Measurements from ENCODE around the gene ZNF619. TPM values are rescaled to one million over a fixed set of nuclear protein-coding genes. Genes with fewer than 3 reads are reported as not detected.

ZNF619 gene
- total and polyA plus RNA-seq, 9 of the 15 experiments (the other 6 are each of a cell fraction or from before 2014, with no cell fraction given): 1.3 to 9.1 (median 6.3) TPM

DNA sequence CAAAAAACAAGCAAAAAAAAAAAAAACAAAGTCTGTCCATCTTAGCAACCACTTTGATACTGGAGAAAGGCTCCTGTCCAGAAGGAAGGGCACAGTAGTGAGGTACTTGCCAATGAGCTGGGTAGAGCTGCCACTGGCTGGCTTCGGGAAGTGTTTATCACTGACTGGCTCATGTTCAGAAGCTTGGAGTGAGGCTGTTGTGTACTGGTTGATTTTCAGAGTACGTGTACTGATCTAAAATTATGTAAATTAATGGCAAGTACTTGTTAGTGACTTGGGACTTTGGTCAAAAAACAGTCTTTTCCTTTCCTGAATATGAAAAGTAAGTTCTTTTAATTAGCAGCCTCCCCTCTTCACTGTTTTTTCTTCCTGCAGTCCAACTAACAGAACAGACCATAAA, 46.9 kb downstream of the ZNF619 start:
- Histone ChIP-seq H3K79me2 (ENCODE audit: control insufficient read depth, insufficient read depth, low read length) (peaks cover 25% of the 10 kb centered on the region), H3K9me1 (ENCODE audit: control insufficient read depth, insufficient read depth, low read length) (no peaks in the 10 kb centered on the region), H3K4me3 (peak overlapping the region; percentile 87; the same call in 1 of the 2 replicates), H3K9me3 (replicated peaks; ENCODE audit: control insufficient read depth, insufficient read depth, low read depth, low read length) (no peaks in the 10 kb centered on the region), H4K20me1 (replicated peaks; ENCODE audit: control insufficient read depth, insufficient read depth, low read length) (no peaks in the 10 kb centered on the region), H2AFZ (ENCODE audit: low read depth, low read length) (peak overlapping the region; percentile 92), H3K9ac (ENCODE audit: insufficient read depth in 1 of 2, low read depth in 2 of 2, low read length in 2 of 2) (peak overlapping the region in 1 of 2 experiments; percentile 92; a peak in 1 of 4 replicates), H3K4me2 (ENCODE audit: insufficient read depth, low read length) (peak overlapping the region; percentile 90; the same call in 1 of the 2 replicates), H3K27me3 (ENCODE audit: control insufficient read depth in 2 of 2, insufficient read depth in 2 of 2, low read length in 2 of 2) (no peaks in the 10 kb centered on the region), H3K36me3 (ENCODE audit: control insufficient read depth, insufficient read depth, low read length) (peaks cover 23% of the 10 kb centered on the region; the same call in 2 of the 3 replicates), H3K4me1 (replicated peaks in 1 of 2; ENCODE audit: control insufficient read depth in 2 of 2, insufficient read depth in 2 of 2, low read length in 2 of 2) (peaks cover 9 to 12% of the 10 kb centered on the region in 2 experiments; a peak in 4 of 5 replicates), H3K27ac (ENCODE audit: extremely low read depth, low read depth, low read length) (peak overlapping the region; percentile 88; the same call in 2 of the 3 replicates)
- intact Hi-C loops (cut with micrococcal nuclease): loop anchor here (2.0 kb wide), 1 partner anchor 71 kb away; no protein-coding TSS in a partner anchor
- ATAC-seq (no peak), FAIRE-seq (no peak), DNase-seq (ENCODE audit: extremely low read depth in 1 of 4, low spot score in 3 of 4) (no peak)
- ChIA-PET CTCF (ENCODE audit: low intra/inter-chr PET ratio) (no interaction called here), POLR2A (interaction anchor here (0.6 to 2.2 kb wide), 8 partner anchors 13 to 271 kb away, joined by 3 to 11 read pairs (median 4); partner anchors contain the start of gene ZNF620)
- WGBS (ENCODE audit: insufficient coverage, low coverage, missing lambda C conversion rate): 75% methylated on average over 2 of the region's 2 CpGs
- TF ChIP-seq CAMTA2 (CRISPR knock-in tag; conservative IDR thresholded peaks at IDR 0.05): no peak
- no peak for TF ChIP-seq ASH1L (IDR thresholded peaks at IDR 0.05; ENCODE audit: borderline replicate concordance, low read depth, partially characterized antibody)
- TF ChIP-seq, protein P1, sequence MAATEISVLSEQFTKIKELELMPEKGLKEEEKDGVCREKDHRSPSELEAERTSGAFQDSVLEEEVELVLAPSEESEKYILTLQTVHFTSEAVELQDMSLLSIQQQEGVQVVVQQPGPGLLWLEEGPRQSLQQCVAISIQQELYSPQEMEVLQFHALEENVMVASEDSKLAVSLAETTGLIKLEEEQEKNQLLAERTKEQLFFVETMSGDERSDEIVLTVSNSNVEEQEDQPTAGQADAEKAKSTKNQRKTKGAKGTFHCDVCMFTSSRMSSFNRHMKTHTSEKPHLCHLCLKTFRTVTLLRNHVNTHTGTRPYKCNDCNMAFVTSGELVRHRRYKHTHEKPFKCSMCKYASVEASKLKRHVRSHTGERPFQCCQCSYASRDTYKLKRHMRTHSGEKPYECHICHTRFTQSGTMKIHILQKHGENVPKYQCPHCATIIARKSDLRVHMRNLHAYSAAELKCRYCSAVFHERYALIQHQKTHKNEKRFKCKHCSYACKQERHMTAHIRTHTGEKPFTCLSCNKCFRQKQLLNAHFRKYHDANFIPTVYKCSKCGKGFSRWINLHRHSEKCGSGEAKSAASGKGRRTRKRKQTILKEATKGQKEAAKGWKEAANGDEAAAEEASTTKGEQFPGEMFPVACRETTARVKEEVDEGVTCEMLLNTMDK (IDR thresholded peaks at IDR 0.05; ENCODE audit: borderline replicate concordance, insufficient read depth, low read depth, low read length, poor library complexity, severe bottlenecking): no peak
- no peak for TF ChIP-seq HCFC1 (IDR thresholded peaks at IDR 0.05; ENCODE audit: low read depth, low read length)
- TF ChIP-seq PHF21A (IDR thresholded peaks at IDR 0.05; ENCODE audit: borderline replicate concordance, low read depth): no peak
- TF ChIP-seq ZNF12 (CRISPR knock-in tag; IDR thresholded peaks at IDR 0.05): no peak
- no peak for TF ChIP-seq ZKSCAN3 (CRISPR knock-in tag; IDR thresholded peaks at IDR 0.05)
- TF ChIP-seq, protein P2, sequence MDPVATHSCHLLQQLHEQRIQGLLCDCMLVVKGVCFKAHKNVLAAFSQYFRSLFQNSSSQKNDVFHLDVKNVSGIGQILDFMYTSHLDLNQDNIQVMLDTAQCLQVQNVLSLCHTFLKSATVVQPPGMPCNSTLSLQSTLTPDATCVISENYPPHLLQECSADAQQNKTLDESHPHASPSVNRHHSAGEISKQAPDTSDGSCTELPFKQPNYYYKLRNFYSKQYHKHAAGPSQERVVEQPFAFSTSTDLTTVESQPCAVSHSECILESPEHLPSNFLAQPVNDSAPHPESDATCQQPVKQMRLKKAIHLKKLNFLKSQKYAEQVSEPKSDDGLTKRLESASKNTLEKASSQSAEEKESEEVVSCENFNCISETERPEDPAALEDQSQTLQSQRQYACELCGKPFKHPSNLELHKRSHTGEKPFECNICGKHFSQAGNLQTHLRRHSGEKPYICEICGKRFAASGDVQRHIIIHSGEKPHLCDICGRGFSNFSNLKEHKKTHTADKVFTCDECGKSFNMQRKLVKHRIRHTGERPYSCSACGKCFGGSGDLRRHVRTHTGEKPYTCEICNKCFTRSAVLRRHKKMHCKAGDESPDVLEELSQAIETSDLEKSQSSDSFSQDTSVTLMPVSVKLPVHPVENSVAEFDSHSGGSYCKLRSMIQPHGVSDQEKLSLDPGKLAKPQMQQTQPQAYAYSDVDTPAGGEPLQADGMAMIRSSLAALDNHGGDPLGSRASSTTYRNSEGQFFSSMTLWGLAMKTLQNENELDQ (CRISPR knock-in tag; IDR thresholded peaks at IDR 0.05; ENCODE audit: borderline replicate concordance): no peak
- no peak for TF ChIP-seq TFAM (CRISPR knock-in tag; conservative IDR thresholded peaks at IDR 0.05)
- TF ChIP-seq SNRNP70 (optimal IDR thresholded peaks at IDR 0.05; ENCODE audit: low read depth, low read length): no peak
- no peak for TF ChIP-seq MAZ (CRISPR knock-in tag; conservative IDR thresholded peaks at IDR 0.05 in 1 of 2, IDR thresholded peaks at IDR 0.05 in 1 of 2)
- BruUV-seq (replicated peaks): no TSS peak
- in situ Hi-C loops (cut with MboI): no loop called here

Measured in K562 (cell line).